Measurements from ENCODE around the gene RSAD2. TPM values are rescaled to one million over a fixed set of nuclear protein-coding genes. Genes with fewer than 3 reads are reported as not detected.
"Not testable (repeated sequence)": the region's sequence is repeated elsewhere in the genome, so short reads cannot be mapped to it uniquely, and the experiment has no call there.

RSAD2 gene
- polyA plus RNA-seq, 1 donor from 2014 or later = 1.2 TPM

- H3K9ac ChIP-seq (ENCODE audit: low read length) = no peak overlapping the region
- no peaks in the 10 kb centered on the region for H4K20me1 ChIP-seq (ENCODE audit: insufficient read depth)
- peaks cover 37% of the 10 kb centered on the region for H3K79me2 ChIP-seq (replicated peaks; ENCODE audit: insufficient read depth, low read length)
- TF ChIP-seq CTCF (IDR thresholded peaks at IDR 0.05; ENCODE audit: poor library complexity, severe bottlenecking) (no peak), MXI1 (conservative IDR thresholded peaks at IDR 0.05; ENCODE audit: poor library complexity, severe bottlenecking) (no peak), POLR2AphosphoS5 (IDR thresholded peaks at IDR 0.05) (no peak), EZH2 (IDR thresholded peaks at IDR 0.05; ENCODE audit: borderline replicate concordance, insufficient read depth, low read length, poor library complexity, severe bottlenecking) (no peak), RAD21 (conservative IDR thresholded peaks at IDR 0.05) (no peak), SMC3 (conservative IDR thresholded peaks at IDR 0.05; ENCODE audit: poor library complexity) (no peak), EP300 (conservative IDR thresholded peaks at IDR 0.05; ENCODE audit: poor library complexity, severe bottlenecking) (no peak), TAF1 (IDR thresholded peaks at IDR 0.05; ENCODE audit: low read depth) (no peak), REST (IDR thresholded peaks at IDR 0.05; ENCODE audit: borderline replicate concordance) (no peak)
- H3K4me2 ChIP-seq (ENCODE audit: low read length) = no peak overlapping the region
- H3K4me3 ChIP-seq (ENCODE audit: low read length) = no peak overlapping the region
- H3K27ac ChIP-seq (ENCODE audit: low read length) = no peak overlapping the region
- H3K9me2 ChIP-seq (ENCODE audit: insufficient read depth, low read length) = no peaks in the 10 kb centered on the region
- no peaks in the 10 kb centered on the region for H3K9me3 ChIP-seq (ENCODE audit: low read length)
- no peaks in the 10 kb centered on the region for H3K36me3 ChIP-seq (ENCODE audit: insufficient read depth, low read length)
- H2AFZ ChIP-seq (ENCODE audit: low read depth, low read length) = no peak overlapping the region
- H3F3A ChIP-seq (ENCODE audit: insufficient read depth, low read length, poor library complexity, severe bottlenecking) = no peaks in the 10 kb centered on the region
- H3K27me3 ChIP-seq (ENCODE audit: insufficient read depth, low read depth, low read length) = no peaks in the 10 kb centered on the region
Measured at GRCh38 chr2:6934758-6935651, 57.4 kb downstream of the RSAD2 start.

DNA sequence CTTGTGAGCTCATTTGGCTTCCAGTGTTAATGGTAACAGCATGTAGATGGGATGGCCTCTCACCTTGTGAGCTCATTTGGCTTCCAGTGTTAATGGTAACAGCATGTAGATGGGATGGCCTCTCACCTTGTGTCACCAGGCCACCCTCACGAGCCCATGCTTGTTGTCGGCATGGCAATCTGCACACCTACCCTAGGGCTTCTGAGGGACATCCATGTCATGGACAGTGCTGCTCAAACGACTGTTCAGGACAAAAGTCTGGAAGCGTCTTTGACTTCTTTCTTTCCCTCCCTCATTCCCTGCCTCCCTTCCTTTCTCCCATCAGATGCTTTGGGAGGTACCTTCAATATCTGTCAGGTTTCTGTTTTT lies 58.1 kb downstream of the RSAD2 start:
- peaks cover 33% of the 10 kb centered on the region for H3K79me2 ChIP-seq (replicated peaks; ENCODE audit: insufficient read depth, low read length)
- H3K27ac ChIP-seq (ENCODE audit: low read length); H3K9ac ChIP-seq (ENCODE audit: low read length); H2AFZ ChIP-seq (ENCODE audit: low read depth, low read length); H3K36me3 ChIP-seq (ENCODE audit: insufficient read depth, low read length); H3K9me3 ChIP-seq (ENCODE audit: low read length); H3K4me2 ChIP-seq (ENCODE audit: low read length); H3F3A ChIP-seq (ENCODE audit: insufficient read depth, low read length, poor library complexity, severe bottlenecking); H3K27me3 ChIP-seq (ENCODE audit: insufficient read depth, low read depth, low read length); H3K9me2 ChIP-seq (ENCODE audit: insufficient read depth, low read length); H4K20me1 ChIP-seq (ENCODE audit: insufficient read depth); H3K4me3 ChIP-seq (ENCODE audit: low read length): not testable (repeated sequence)

Data from neural cell (in vitro differentiated cells).